Erythroblast (primary cell): ENCODE results near the gene PARL.

Experiments
- GATA1 ChIP-seq: IDR thresholded peaks from 2 replicates; pipeline ENCODE4 v1.6.1; 2011; ENCODE audit warnings: low read depth, mild to moderate bottlenecking, control low read depth, low read length, moderate library complexity
- POLR2A ChIP-seq: IDR thresholded peaks from 2 replicates; pipeline ENCODE4 v1.6.1; 2011; ENCODE audit warnings: mild to moderate bottlenecking, low read length

DNA sequence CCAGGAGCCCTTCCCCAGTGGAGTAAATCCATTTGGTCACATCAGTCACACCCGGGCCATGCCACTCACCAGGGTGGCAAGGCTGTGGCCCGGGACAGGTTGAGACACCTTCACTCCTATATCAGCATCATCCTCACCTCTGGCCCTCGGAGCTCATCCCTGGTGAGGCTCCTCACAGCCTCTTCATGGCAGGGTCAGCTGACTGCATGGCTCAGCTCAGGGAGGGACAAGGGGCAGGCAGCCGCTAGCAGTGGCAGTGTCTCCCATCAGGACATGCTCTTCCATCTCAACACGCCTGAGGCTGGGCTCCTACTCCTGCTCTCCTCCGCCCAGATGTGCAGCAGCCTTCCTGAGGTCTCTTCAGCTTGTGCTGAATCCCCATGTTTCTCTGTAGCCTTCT is 26.4 kb upstream of the PARL start:
- TF ChIP-seq POLR2A (no peak), GATA1 (no peak)
